ENCODE measurements around the gene VASH1.
"Not testable (repeated sequence)": the region's sequence is repeated elsewhere in the genome, so short reads cannot be mapped to it uniquely, and the experiment has no call there.

The VASH1 gene

DNA sequence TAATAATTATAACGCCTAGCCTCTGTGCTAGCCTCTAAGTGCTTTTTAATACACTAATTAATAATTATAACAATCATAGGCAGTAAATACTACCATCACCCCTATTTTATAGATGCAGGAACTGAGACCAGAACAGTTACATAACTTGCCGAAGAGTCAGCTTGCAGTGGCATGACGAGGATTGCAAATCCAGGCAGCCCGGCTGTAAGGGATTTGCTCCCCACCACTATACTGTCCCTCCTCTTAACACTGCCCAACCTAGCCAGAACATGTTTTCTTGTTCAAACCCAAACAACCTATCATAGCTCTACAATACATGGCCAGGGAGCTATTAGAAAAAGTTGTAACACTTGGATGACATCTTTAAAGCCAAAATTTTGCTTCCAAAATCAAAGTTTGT is 33.9 kb upstream of the VASH1 start:
- no peak for TF ChIP-seq POLR2A (IDR thresholded peaks at IDR 0.05; ENCODE audit: low read depth, low read length)
- FAIRE-seq = no peak

DNA sequence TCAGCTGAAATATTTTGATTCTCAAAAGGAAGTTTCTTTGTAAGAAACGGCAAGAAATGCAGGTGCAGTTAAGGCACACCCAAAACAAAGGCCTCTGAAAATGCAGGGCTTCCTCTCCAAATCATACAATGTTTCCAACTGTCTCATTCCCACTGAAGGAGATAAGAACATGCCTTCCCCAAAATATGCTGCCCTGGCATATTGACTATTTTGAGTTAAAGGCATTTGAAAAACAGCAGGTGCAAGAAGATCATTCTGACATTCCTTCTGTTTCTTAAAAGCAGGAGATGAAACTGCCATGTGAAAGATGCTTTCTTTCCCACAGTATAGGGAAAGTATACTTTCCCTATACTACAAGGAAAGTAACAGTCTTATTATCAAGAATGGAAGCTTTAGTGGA is 33.4 kb upstream of the VASH1 start:
- DNase-seq (ENCODE audit: insufficient read length, low spot score) = no peak
- no peak for TF ChIP-seq POLR2A (IDR thresholded peaks at IDR 0.05; ENCODE audit: low read depth, low read length)
- FAIRE-seq = no peak

More for the DNA sequence above, 33.9 kb upstream of the VASH1 start:
- DNase-seq (ENCODE audit: insufficient read length, low spot score) = no peak

DNA sequence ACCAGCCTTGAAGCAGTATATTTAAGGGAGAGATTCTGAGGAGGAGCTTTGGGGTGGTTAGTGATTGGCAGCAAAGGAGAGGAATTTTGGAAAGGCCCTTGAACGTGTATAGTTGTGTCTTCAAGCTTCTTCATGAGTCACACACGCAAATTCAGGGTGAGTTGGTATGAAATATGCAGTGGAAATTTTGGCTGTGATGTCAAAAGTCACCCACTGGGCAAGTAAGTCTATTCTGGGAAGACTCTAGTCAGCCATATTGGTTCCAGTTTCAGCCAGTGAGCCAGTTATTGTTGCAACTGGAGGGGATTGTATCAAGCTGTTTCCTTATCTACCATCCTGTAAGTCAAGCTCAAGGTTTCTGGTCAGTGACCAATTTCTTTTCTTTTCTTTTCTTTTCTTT is 32.0 kb upstream of the VASH1 start:
- no peak for DNase-seq (ENCODE audit: insufficient read length, low spot score)
- no peak for FAIRE-seq
- TF ChIP-seq POLR2A (IDR thresholded peaks at IDR 0.05; ENCODE audit: low read depth, low read length) = no peak

DNA sequence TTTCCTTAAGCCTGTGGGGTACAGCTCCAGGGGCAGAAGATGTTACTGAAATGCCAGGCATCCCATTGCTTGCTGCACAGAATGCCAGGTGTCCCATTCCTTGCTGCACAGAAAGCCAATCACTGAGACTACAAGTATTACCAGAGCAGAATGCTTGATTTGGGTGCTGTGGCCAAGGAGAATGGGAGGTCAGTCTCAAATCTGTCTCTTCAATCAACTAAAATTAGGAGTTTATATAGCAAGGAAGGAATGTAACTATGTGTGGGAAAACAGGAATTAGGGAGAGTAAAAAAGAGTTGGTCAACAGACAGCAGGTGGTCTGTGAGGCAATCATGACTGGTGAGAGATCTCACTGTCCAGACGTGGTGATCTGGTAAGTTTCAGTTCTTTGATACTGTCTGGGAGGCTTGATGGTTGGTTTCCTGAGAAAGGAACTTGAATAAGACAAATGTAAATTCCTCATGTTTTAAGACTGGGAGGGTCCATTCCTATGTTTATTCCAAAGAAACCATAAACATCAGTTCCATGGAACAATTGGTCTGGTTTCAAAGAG is 31.2 kb upstream of the VASH1 start:
- FAIRE-seq = no peak
- TF ChIP-seq POLR2A (IDR thresholded peaks at IDR 0.05; ENCODE audit: low read depth, low read length) = no peak
- no peak for DNase-seq (ENCODE audit: insufficient read length, low spot score)

DNA sequence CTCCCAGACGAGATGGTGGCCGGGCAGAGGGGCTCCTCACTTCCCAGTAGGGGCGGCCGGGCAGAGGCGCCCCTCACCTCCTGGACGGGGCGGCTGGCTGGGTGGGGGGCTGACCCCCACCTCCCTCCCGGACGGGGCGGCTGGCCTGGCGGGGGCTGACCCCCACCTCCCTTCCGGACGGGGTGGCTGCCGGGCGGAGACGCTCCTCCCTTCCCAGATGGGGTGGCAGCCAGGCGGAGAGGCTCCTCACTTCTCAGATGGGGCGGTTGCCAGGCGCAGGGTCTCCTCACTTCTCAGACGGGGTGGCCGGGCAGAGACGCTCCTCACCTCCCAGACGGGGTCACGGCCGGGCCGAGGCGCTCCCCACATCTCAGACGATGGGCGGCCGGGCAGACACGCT is 26.8 kb upstream of the VASH1 start:
- DNase-seq (ENCODE audit: insufficient read length, low spot score); FAIRE-seq: not testable (repeated sequence)

DNA sequence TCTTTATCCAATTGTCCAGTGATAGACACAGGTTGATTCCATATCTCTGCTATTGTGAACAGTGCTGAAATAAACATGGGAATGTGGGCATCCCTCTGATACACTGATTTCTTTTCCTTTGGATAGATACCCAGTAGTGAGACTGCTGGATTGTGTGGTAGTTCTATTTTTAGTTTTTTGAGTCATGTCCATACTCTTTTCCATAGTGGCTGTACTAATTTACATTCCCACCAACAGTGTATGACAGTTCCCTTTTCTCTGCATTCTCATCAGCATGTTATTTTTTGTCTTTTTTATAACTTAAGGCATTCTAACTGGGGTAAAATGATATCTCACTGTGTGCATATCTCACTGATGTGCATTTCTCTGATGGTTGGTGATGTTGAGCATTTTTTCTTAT is 24.8 kb upstream of the VASH1 start:
- no peak for TF ChIP-seq POLR2A (IDR thresholded peaks at IDR 0.05; ENCODE audit: low read depth, low read length)
- no peak for FAIRE-seq
- no peak for DNase-seq (ENCODE audit: insufficient read length, low spot score)

DNA sequence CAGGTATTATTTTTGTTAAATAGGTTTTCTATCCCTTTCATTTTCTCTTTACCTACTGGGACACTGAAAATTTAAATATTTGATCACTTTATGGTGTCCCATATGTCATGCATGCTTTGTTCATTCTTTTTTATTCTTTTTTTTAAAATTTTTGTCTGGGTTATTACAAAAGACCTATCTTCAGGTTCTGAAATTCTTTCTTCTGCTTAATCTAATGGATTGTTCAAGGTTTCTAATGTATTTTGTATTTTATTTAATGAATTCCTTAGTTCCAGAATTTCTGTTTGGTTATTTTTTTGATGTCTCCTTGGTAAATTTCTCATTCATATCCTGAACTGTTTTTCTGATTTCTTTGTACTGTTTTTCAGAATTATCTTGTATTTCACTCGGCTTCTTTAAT is 20.2 kb upstream of the VASH1 start:
- DNase-seq (ENCODE audit: insufficient read length, low spot score) (no peak), FAIRE-seq (no peak)
- no peak for TF ChIP-seq POLR2A (IDR thresholded peaks at IDR 0.05; ENCODE audit: low read depth, low read length)

DNA sequence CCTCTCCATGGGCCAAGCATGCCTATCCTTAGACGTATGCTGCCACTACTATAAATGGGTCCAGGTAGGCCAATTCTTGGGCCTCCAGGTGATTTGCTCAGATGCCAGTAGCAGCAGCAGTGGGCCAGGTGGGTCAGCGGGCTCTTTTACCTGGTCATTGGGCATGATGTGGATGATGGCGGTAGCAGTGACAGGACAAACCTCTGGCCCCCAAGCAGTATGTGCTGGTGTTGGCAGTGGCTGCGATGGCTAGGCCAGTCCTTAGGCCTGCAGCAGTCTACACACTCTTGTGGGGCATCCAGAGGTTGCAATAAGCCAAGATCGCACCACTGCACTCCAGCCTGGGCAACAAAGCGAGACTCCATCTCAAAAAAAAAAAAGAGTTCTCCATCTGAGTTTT is 19.1 kb upstream of the VASH1 start:
- FAIRE-seq (no peak), DNase-seq (ENCODE audit: insufficient read length, low spot score) (no peak)
- TF ChIP-seq POLR2A (IDR thresholded peaks at IDR 0.05; ENCODE audit: low read depth, low read length) = no peak

DNA sequence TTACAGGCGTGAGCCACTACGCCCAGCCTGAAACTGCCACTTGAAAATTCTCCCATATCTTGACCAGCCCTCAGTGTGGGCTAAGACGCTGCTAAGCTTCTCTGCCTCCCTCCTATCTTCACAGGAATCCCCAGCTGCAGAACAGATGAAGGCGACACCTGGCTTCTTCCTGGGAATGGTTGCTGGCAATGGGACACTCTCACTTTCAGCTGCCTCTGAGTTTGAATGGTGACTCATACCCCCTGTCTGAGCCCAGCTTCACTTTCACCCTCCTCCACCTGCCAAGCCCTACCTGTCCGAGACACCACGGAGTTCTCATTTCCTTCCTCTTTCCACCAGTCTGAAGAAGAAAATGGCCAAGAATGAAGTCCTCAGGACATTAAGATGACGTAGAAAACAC is 18.3 kb upstream of the VASH1 start:
- no peak for TF ChIP-seq POLR2A (IDR thresholded peaks at IDR 0.05; ENCODE audit: low read depth, low read length)
- no peak for FAIRE-seq
- no peak for DNase-seq (ENCODE audit: insufficient read length, low spot score)

DNA sequence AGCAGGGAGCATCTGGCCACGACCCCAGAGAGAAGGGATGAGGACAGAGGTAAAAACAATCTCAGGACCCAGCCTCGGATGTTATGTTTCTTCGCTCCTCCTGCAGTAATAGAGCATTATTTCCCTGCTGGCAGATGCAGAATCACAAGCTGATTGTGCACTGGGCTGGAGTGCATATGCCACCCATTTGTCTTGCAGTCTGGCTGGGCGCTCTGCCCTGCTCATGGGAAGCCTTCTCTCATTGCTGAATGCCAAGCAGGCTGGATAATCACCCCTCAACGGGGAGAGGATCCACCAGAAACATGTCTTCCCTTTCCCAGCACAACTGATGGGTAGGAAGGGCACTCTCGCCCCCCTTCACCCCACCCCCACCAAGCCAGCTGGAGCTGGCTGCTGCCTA is 8.5 kb upstream of the VASH1 start:
- FAIRE-seq = no peak
- no peak for TF ChIP-seq POLR2A (IDR thresholded peaks at IDR 0.05; ENCODE audit: low read depth, low read length)
- DNase-seq (ENCODE audit: insufficient read length, low spot score) = no peak

DNA sequence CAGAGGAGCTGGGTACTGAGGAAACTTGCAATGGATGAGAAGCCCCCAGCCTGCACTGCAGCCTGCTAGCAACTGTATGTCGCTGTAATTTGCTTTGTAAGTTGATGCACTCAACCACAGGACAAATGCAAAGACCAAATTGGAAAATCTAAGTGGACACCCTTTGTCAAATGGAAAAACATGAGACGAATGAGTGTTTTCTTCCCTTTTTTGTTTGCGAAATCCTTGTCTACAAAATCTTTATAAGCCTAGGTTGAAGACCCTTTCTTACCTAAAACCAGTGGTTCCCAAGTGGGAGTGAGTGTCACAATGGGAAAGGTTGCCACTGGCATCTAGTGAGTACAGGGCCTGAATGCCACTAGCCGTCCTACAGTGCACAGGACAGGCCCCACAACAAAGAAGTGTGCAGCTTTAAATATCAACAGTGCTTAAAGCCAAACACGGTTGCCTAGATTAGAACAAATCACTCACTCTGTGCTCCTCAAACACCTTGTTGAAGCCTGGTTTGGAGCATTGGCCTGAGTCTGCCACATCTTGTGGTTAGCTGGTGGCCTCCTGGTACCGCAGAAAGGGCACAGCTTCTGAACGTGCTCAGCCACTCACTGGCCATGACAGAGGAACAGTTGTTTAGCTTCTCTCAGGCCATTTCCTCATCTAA is 7.6 kb upstream of the VASH1 start:
- DNase-seq (ENCODE audit: insufficient read length, low spot score) (no peak), FAIRE-seq (no peak)
- TF ChIP-seq POLR2A (IDR thresholded peaks at IDR 0.05; ENCODE audit: low read depth, low read length) = no peak

DNA sequence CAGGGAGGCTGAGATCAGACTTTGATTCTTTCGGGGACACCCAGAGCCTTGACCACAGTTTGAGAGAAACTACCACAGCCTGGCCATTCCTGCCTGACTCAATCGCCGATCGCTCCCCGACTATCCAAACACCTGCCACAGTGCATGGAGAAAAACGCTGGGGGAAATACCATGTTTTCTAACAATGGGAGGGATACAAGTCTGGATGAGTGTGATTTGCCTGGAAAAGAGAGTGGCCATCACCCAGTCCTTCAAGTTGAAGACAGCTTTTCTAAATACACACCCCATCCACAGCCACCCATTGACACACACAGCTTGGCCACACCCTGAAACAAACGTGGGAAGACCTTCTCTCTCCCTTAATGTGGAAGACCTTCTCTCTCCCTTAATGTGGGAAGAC is 6.7 kb upstream of the VASH1 start:
- no peak for TF ChIP-seq POLR2A (IDR thresholded peaks at IDR 0.05; ENCODE audit: low read depth, low read length)
- FAIRE-seq (no peak), DNase-seq (ENCODE audit: insufficient read length, low spot score) (no peak)

DNA sequence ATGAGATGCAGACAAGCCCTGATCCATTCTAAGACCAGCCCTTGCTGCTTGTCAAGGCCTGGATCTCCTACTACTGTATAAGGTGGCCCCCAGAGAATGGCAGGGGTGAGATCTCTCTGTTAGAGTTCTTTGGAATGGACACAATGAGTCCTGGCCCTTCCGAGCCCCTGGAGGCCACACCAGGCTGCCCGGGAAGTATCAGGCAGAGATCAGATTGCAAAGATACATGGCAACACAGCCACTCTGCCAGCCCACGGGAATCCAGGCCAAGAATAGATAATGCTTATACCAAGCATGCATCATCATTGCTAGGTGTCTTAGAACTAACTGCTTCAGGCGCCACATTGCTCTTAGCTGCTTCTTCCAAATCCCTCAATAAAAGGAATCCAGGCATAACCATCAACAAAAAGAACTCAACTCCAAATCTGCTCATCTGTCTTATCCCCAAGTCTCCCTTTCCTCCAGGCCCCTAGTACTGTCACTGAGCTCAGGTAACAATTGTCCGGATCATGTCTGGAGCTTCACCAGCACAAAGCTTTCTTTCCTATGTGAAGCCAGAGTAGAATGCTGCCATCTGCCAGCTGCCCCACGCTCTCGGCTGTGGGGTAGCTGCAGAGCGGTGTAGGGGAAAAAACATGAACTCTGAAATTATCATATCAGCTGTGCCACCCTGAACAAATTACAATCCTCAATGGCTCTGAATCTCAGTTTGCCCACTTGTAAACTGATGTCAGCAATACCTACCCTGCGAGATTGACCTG is 5.5 kb upstream of the VASH1 start:
- TF ChIP-seq POLR2A (IDR thresholded peaks at IDR 0.05; ENCODE audit: low read depth, low read length) = no peak
- FAIRE-seq = no peak

DNA sequence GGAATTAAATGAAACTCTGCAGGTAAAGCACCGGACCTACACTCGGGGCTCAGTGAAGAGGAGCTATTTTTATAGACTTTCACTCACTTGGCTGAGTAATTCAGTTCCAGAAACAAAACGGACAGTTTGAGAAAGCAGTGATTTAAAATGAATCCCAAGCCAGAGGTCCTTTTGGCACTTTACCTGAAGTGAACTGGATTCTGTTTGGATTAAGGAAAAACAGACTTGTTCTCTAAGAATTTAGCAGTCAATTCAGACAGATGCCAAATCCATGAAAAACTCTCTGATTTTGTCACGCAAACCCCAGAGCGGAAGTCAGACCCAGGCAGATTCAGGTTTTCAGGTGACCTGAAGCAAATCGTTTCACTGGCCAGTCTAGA is 4.9 kb upstream of the VASH1 start:
- FAIRE-seq (no peak), DNase-seq (ENCODE audit: insufficient read length, low spot score) (no peak)
- TF ChIP-seq POLR2A (IDR thresholded peaks at IDR 0.05; ENCODE audit: low read depth, low read length) = no peak

More for the DNA sequence above, 5.5 kb upstream of the VASH1 start:
- DNase-seq (ENCODE audit: insufficient read length, low spot score) = no peak

DNA sequence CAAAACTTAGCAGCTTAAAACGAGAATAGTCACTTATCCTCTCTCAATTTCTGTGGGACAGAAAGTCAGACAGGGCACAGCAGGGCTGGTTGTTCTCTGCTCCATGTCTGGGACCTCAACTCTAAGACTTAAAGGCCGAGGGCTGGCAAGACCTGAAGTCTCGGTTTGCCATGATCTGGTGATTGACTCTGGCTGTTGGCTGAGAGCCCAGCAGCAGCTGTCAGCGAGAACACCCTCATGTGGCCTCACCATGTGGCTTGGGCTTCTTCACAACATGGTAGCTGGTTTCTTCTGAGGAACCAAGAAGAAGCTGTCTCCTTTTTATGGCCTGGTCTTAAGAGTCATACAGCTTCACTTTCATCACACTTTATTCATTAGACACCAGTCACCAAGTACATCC is 1.7 kb upstream of the VASH1 start:
- DNase-seq (ENCODE audit: insufficient read length, low spot score) = no peak
- FAIRE-seq = no peak
- no peak for TF ChIP-seq POLR2A (IDR thresholded peaks at IDR 0.05; ENCODE audit: low read depth, low read length)
